BLaER1 treated with 17β-estradiol and CSF1 and Interleukin-3, amounts not matched to agents 10 nM and 100 nM (cell line): ENCODE data around the gene BICDL1.
"Not testable (repeated sequence)": the region's sequence is repeated elsewhere in the genome, so short reads cannot be mapped to it uniquely, and the experiment has no call there.

Source experiments
- H3K27ac ChIP-seq, 11 experiments: shearing (Covaris generic); formaldehyde crosslinking; 2 replicates each; pipeline ENCODE4 v1.8.1; 2022
- H3K27me3 ChIP-seq, 11 experiments: shearing (Covaris generic); formaldehyde crosslinking; 2 replicates each; pipeline ENCODE4 v1.8.1; 2022
- H3K36me3 ChIP-seq, 11 experiments: shearing (Covaris generic); formaldehyde crosslinking; 2 replicates each; pipeline ENCODE4 v1.8.1; 2022
- H3K4me1 ChIP-seq, 10 experiments: shearing (Covaris generic); formaldehyde crosslinking; 2 replicates each; pipeline ENCODE4 v1.8.1; 2022
- H3K4me2 ChIP-seq, 11 experiments: shearing (Covaris generic); formaldehyde crosslinking; 2 replicates each; pipeline ENCODE4 v1.8.1; 2022
- H3K4me3 ChIP-seq, 10 experiments: shearing (Covaris generic); formaldehyde crosslinking; 2 replicates each; pipeline ENCODE4 v1.8.1; 2022
- H3K9ac ChIP-seq, 11 experiments: shearing (Covaris generic); formaldehyde crosslinking; 2 replicates each; pipeline ENCODE4 v1.8.1; 2022
- H3K9me3 ChIP-seq, 11 experiments: shearing (Covaris generic); formaldehyde crosslinking; replicated peaks in 1 of 11; 2 replicates each; pipeline ENCODE4 v1.8.1; 2022
- H4K20me1 ChIP-seq, 11 experiments: shearing (Covaris generic); formaldehyde crosslinking; 2 replicates each; pipeline ENCODE4 v1.8.1; 2022
- Cebpa-rat ChIP-seq, 11 experiments: shearing (Covaris generic); IDR thresholded peaks; 2 replicates each; pipeline ENCODE4 v1.8.1; 2022

BICDL1 gene

DNA sequence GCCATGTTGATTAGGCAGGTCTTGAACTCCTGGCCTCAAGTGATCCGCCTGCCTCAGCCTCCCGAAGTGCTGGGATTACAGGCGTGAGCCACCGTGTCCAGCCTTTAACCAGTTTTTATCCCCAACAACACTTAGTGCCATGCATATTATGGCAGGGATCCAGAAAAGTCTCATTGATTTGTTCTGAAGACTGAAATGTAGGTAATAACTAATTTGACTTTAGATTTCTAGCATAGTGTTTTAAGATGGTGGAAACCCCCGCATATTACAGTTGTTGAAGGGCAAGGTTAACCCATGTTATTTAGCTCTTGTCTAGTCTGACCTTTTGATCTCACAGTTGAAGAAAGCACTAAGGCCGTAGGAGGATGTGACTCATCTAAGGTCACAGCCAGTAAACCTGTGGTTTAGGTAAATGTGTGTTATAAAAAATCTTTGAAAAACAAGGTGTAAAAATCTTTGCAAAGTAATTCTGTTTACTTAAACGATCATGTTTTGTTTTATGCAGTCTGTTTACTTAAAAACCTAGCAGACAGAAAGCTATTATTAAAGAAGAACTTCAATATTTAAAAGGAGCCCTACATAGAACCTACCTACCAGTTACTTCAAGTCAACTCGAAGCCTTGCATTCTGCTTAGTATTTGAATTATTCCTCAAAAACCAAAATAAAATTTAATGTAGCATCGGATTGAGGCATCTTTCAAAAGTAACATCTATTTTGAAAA lies 24.8 kb downstream of the BICDL1 start:
- Histone ChIP-seq H3K27me3 (no peaks in the 10 kb centered on the region), H4K20me1 (no peaks in the 10 kb centered on the region), H3K27ac (no peak overlapping the region), H3K9ac (no peak overlapping the region), H3K4me2 (no peak overlapping the region), H3K4me1 (peaks cover 0 to 8% (median 0%) of the 10 kb centered on the region in 10 experiments; a peak in 2 of 20 replicates), H3K4me3 (no peak overlapping the region), H3K9me3 (no peaks in the 10 kb centered on the region; a peak in 1 of 22 replicates), H3K36me3 (no peaks in the 10 kb centered on the region)
- TF ChIP-seq Cebpa-rat (IDR thresholded peaks at IDR 0.05): no peak

DNA sequence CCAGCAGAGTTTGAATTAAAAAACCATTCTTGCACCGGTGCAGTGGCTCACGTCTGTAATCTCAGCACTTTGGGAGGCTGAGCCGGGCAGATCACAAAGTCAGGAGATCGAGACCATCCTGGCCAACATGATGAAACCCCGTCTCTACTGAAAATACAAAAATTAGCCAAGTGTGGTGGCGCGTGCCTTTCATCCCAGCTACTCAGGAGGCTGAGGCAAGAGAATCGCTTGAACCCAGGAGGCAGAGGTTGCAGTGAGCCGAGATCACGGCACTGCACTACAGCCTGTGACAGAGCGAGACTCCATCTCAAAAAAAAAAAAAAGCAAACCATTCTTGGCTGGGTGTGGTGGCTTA lies 25.3 kb downstream of the BICDL1 start:
- H3K27me3 ChIP-seq, H3K9me3 ChIP-seq, H3K36me3 ChIP-seq, H4K20me1 ChIP-seq, H3K4me3 ChIP-seq, H3K4me2 ChIP-seq, H3K4me1 ChIP-seq, H3K27ac ChIP-seq, H3K9ac ChIP-seq: not testable (repeated sequence)

DNA sequence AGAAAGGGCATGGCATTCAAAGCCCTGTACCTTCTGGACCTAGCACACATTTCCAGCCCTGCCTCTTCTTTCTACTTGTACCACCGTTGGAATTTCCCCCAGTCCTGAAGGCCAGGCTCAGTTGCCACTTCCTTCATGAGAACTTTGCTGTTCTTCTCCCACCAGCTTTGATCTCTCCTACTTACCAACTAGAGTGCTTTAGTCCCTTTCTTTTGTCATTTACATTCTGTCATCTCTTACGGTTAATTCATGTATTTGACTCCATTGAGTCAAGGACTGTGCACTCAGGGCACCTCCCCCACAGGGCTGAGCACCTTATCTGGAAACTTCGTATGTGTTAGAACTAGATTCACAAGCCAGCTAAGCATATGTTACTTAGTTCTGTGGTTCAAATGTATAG lies 26.3 kb downstream of the BICDL1 start:
- no peaks in the 10 kb centered on the region for H3K27me3 ChIP-seq
- TF ChIP-seq Cebpa-rat (IDR thresholded peaks at IDR 0.05): no peak
- no peaks in the 10 kb centered on the region for H4K20me1 ChIP-seq
- no peak overlapping the region for H3K27ac ChIP-seq
- no peak overlapping the region for H3K9ac ChIP-seq
- H3K9me3 ChIP-seq: no peaks in the 10 kb centered on the region; a peak in 1 of 22 replicates
- no peak overlapping the region for H3K4me3 ChIP-seq
- H3K36me3 ChIP-seq: no peaks in the 10 kb centered on the region
- H3K4me1 ChIP-seq: peaks cover 0 to 8% (median 0%) of the 10 kb centered on the region in 10 experiments; a peak in 2 of 20 replicates
- H3K4me2 ChIP-seq: no peak overlapping the region

DNA sequence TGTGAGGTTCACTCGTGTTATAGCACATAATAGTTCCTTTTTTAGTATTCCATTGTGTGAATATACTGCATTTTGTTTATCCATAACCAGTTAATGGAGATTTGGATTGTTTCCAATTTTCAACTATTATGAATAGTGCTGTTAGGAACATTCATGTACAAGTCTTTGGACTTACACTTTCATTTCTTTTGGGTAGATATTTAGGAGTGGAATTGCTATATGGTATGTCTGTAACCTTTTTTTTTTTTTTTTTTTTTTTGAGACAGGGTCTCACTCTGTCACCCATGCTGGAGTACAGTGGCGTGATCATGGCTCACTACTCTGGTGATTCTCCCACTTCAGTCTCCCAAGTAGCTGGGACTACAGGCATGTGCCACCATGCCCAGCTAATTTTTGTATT lies 27.2 kb downstream of the BICDL1 start:
- not testable (repeated sequence) for H3K9ac ChIP-seq, H3K4me1 ChIP-seq, H3K27ac ChIP-seq, H3K27me3 ChIP-seq, H3K9me3 ChIP-seq, H3K4me3 ChIP-seq, H3K36me3 ChIP-seq, H4K20me1 ChIP-seq, H3K4me2 ChIP-seq

DNA sequence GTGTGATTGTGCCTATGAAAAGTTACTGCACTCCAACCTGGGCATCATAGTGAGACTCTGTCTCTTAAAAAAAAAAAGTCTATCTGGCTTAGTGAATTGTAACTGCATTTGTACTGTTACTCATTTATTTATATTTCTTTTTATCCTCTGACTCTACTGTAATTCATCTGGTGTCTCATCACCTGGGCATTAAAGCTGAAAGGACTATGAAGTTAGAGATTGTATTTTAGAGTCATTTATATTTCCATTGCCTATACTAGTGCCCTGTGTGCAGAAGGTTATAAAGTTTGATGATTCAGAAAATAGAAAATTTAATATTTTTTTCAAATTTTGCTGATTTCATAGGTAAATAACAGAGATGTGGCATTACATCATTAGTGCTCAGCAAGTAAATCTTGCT lies 30.2 kb downstream of the BICDL1 start:
- Histone ChIP-seq H3K36me3 (no peaks in the 10 kb centered on the region), H3K4me2 (no peak overlapping the region), H3K9ac (no peak overlapping the region), H3K27ac (no peak overlapping the region), H3K4me3 (no peak overlapping the region), H3K27me3 (no peaks in the 10 kb centered on the region), H3K9me3 (peaks cover 5 to 11% (median 8%) of the 10 kb centered on the region in 11 experiments; a peak in 20 of 22 replicates), H3K4me1 (peaks cover 0 to 8% (median 0%) of the 10 kb centered on the region in 10 experiments; a peak in 2 of 20 replicates), H4K20me1 (no peaks in the 10 kb centered on the region)
- no peak for TF ChIP-seq Cebpa-rat (IDR thresholded peaks at IDR 0.05)

DNA sequence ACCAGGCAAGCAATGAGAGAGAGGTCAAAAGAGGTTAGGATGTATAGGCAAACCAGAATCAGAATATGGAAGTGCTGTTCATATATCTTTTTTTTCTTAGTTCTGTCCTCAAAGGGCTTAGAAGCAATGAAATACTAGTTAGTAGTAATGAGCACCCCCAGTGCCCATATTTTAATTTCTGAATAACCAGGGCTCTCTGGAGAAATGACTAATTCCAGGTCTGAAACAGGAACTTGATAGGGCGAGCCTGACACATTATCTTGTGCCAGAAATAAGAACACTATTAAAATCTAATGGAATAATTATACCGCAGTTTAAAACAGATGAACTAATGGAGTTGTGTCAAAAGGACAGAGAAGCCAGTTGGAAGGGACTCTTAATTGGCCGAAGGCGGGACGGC lies 30.9 kb downstream of the BICDL1 start:
- H3K9me3 ChIP-seq: peaks cover 12 to 18% (median 16%) of the 10 kb centered on the region in 11 experiments
- H3K9ac ChIP-seq: no peak overlapping the region
- no peak overlapping the region for H3K4me2 ChIP-seq
- H3K4me3 ChIP-seq: no peak overlapping the region
- H3K27me3 ChIP-seq: no peaks in the 10 kb centered on the region
- no peaks in the 10 kb centered on the region for H3K36me3 ChIP-seq
- no peak overlapping the region for H3K27ac ChIP-seq
- no peaks in the 10 kb centered on the region for H4K20me1 ChIP-seq
- H3K4me1 ChIP-seq: peaks cover 0 to 8% (median 0%) of the 10 kb centered on the region in 10 experiments; a peak in 2 of 20 replicates
- no peak for TF ChIP-seq Cebpa-rat (IDR thresholded peaks at IDR 0.05)

DNA sequence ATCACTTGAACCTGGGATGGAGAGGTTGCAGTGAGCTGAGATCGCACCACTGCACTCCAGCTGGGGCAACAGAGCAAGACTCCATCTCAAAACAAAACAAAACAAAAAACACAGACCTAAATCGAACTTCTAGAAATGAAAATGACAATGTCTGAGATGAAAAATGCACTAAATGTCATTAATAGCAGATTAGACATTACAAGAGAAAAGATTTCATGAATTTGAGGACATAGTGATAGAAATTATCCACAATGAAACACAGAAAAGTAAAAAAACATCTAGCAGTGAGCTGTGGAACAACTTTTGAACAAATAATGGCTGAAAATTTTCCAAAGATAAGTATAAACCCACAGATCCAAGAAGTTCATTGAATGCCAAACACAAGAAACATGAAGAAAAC lies 35.2 kb downstream of the BICDL1 start:
- no peaks in the 10 kb centered on the region for H3K36me3 ChIP-seq
- no peak overlapping the region for H3K4me3 ChIP-seq
- H3K27me3 ChIP-seq: no peaks in the 10 kb centered on the region
- peaks cover 12 to 22% (median 19%) of the 10 kb centered on the region in 11 experiments; a peak in 21 of 22 replicates for H3K9me3 ChIP-seq
- H3K4me1 ChIP-seq: no peaks in the 10 kb centered on the region
- no peak overlapping the region for H3K9ac ChIP-seq
- no peaks in the 10 kb centered on the region for H4K20me1 ChIP-seq
- no peak overlapping the region for H3K27ac ChIP-seq
- no peak overlapping the region for H3K4me2 ChIP-seq
- TF ChIP-seq Cebpa-rat (IDR thresholded peaks at IDR 0.05): no peak

DNA sequence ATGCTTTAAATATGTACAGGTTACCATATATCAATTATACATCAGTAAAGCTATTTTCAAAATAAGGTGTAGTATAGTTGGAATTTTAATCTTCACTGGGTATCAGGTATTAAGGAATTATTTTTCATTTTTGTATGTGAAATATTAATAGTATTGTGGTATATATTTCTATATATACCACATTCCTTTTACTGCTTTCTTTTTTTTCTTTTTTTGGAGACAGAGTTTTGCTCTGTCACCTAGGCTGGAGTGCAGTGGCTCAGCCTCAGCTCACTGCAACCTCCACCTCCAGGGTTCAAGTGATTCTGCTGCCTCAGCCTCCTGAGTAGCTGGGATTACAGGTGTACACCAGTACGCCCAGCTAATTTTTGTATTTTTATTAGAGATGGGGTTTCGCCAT lies 36.6 kb downstream of the BICDL1 start:
- H3K36me3 ChIP-seq: no peaks in the 10 kb centered on the region
- no peak overlapping the region for H3K4me3 ChIP-seq
- H4K20me1 ChIP-seq: no peaks in the 10 kb centered on the region
- no peak overlapping the region for H3K9ac ChIP-seq
- peaks cover 12 to 22% (median 19%) of the 10 kb centered on the region in 11 experiments; a peak in 21 of 22 replicates for H3K9me3 ChIP-seq
- H3K4me2 ChIP-seq: no peak overlapping the region
- H3K27me3 ChIP-seq: no peaks in the 10 kb centered on the region
- H3K4me1 ChIP-seq: no peaks in the 10 kb centered on the region
- no peak for TF ChIP-seq Cebpa-rat (IDR thresholded peaks at IDR 0.05)
- H3K27ac ChIP-seq: no peak overlapping the region

DNA sequence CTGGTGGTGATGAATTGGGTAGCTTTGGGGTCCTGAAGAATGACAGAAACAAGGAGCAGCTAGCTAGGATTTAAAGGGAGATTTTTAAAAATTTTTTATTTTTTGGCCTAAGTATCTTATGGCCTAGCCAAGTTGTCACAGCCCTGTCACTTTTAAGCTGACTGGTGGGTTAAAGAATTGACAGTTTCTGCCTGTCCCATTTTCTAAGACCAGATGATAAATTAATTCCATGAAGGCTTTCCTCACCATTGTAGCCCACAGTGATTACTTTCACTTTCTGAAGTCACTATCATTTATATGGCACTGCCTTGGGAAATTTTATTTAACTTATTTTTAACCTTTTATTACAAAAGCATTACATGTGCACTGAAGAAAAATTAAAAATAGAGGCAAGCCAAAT lies 43.2 kb downstream of the BICDL1 start:
- Histone ChIP-seq H3K36me3 (no peaks in the 10 kb centered on the region), H3K4me1 (no peaks in the 10 kb centered on the region), H3K9me3 (no peaks in the 10 kb centered on the region), H3K4me3 (no peak overlapping the region), H4K20me1 (no peaks in the 10 kb centered on the region), H3K4me2 (no peak overlapping the region), H3K9ac (no peak overlapping the region), H3K27ac (no peak overlapping the region), H3K27me3 (no peaks in the 10 kb centered on the region)
- no peak for TF ChIP-seq Cebpa-rat (IDR thresholded peaks at IDR 0.05)

DNA sequence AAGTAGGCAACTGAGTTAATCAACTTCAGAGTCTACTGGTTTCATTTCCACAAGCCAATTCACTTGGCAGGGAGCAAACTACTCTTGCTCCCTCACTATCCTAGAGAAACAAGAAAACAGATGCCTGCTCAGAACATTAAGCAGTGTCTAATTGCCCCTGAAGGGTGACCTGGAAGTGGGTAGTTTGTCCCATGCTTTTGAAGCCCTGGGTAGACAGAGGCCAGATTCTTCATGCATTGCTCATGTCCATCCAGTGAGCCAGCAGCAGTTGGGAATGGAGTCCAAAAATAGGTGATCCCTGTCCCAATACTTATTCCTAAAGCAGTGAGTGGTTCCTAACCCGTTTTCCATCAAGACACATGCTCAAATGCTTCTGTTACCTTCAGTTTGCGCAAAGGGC lies 48.8 kb downstream of the BICDL1 start:
- H3K27me3 ChIP-seq: no peaks in the 10 kb centered on the region
- H3K4me1 ChIP-seq: no peaks in the 10 kb centered on the region
- no peak overlapping the region for H3K4me3 ChIP-seq
- no peak overlapping the region for H3K9ac ChIP-seq
- no peaks in the 10 kb centered on the region for H3K9me3 ChIP-seq
- H3K36me3 ChIP-seq: no peaks in the 10 kb centered on the region
- H4K20me1 ChIP-seq: no peaks in the 10 kb centered on the region
- no peak overlapping the region for H3K27ac ChIP-seq
- TF ChIP-seq Cebpa-rat (IDR thresholded peaks at IDR 0.05): no peak
- no peak overlapping the region for H3K4me2 ChIP-seq
